ENCODE data around the gene MYO1B.

- TF ChIP-seq CTCF (IDR thresholded peaks at IDR 0.05; ENCODE audit: control extremely low read depth in 1 of 3, insufficient read depth in 1 of 3, low read depth in 1 of 3, low read length in 3 of 3): no peak
- no peak for TF ChIP-seq RFX5 (IDR thresholded peaks at IDR 0.05; ENCODE audit: borderline replicate concordance, low read depth, low read length)
- no peak for TF ChIP-seq SIX5 (IDR thresholded peaks at IDR 0.05; ENCODE audit: low read depth, low read length)
- no peak for TF ChIP-seq TAF1 (IDR thresholded peaks at IDR 0.05; ENCODE audit: low read depth, low read length)
- TF ChIP-seq SP1 (IDR thresholded peaks at IDR 0.05; ENCODE audit: low read depth, low read length): no peak
- no peak for TF ChIP-seq RXRA (IDR thresholded peaks at IDR 0.05; ENCODE audit: insufficient read depth, low read depth, low read length)
- TF ChIP-seq POLR2AphosphoS5 (IDR thresholded peaks at IDR 0.05; ENCODE audit: low read depth, low read length): no peak
These were observed 172.5 kb downstream of the MYO1B start for GRCh38 chr2:191417746-191418145.

Data from H1 (cell line).